Measurements from ENCODE around the gene TMEM273.

TMEM273 gene

GRCh38 chr10:49160814-49161213, 27.4 kb downstream of the TMEM273 start:
- H3K4me3 ChIP-seq (replicated peaks; ENCODE audit: low read depth, low read length): no peak overlapping the region
- no peak for DNase-seq (ENCODE audit: extremely low read depth, low read depth)
- no peak for TF ChIP-seq CTCF (IDR thresholded peaks at IDR 0.05; ENCODE audit: low read depth, low read length, missing control alignments)

- no peak for DNase-seq (ENCODE audit: extremely low read depth, low read depth)
- no peak overlapping the region for H3K4me3 ChIP-seq (replicated peaks; ENCODE audit: low read depth, low read length)
- no peak for TF ChIP-seq CTCF (IDR thresholded peaks at IDR 0.05; ENCODE audit: low read depth, low read length, missing control alignments)
These were observed 28.1 kb downstream of the TMEM273 start for GRCh38 chr10:49160110-49160509.

GRCh38 chr10:49158915-49159314, 29.3 kb downstream of the TMEM273 start:
- TF ChIP-seq CTCF (IDR thresholded peaks at IDR 0.05; ENCODE audit: low read depth, low read length, missing control alignments): no peak
- no peak overlapping the region for H3K4me3 ChIP-seq (replicated peaks; ENCODE audit: low read depth, low read length)
- DNase-seq (ENCODE audit: extremely low read depth, low read depth): no peak

GRCh38 chr10:49158404-49158803, 29.8 kb downstream of the TMEM273 start:
- no peak for DNase-seq (ENCODE audit: extremely low read depth, low read depth)
- no peak overlapping the region for H3K4me3 ChIP-seq (replicated peaks; ENCODE audit: low read depth, low read length)
- TF ChIP-seq CTCF (IDR thresholded peaks at IDR 0.05; ENCODE audit: low read depth, low read length, missing control alignments): no peak

- DNase-seq (ENCODE audit: extremely low read depth, low read depth): no peak
- TF ChIP-seq CTCF (IDR thresholded peaks at IDR 0.05; ENCODE audit: low read depth, low read length, missing control alignments): no peak
- H3K4me3 ChIP-seq (replicated peaks; ENCODE audit: low read depth, low read length): no peak overlapping the region
These were observed 31.0 kb downstream of the TMEM273 start for GRCh38 chr10:49157229-49157628.

GRCh38 chr10:49154641-49155040, 33.5 kb downstream of the TMEM273 start:
- no peak overlapping the region for H3K4me3 ChIP-seq (replicated peaks; ENCODE audit: low read depth, low read length)
- no peak for TF ChIP-seq CTCF (IDR thresholded peaks at IDR 0.05; ENCODE audit: low read depth, low read length, missing control alignments)
- DNase-seq (ENCODE audit: extremely low read depth, low read depth): no peak

- no peak for DNase-seq (ENCODE audit: extremely low read depth, low read depth)
- no peak overlapping the region for H3K4me3 ChIP-seq (replicated peaks; ENCODE audit: low read depth, low read length)
- no peak for TF ChIP-seq CTCF (IDR thresholded peaks at IDR 0.05; ENCODE audit: low read depth, low read length, missing control alignments)
These were observed 34.2 kb downstream of the TMEM273 start for GRCh38 chr10:49153971-49154370.
